DOHH2 (cell line): ENCODE results near the gene SLC50A1.

Experiments used
- EZH2phosphoT487 ChIP-seq: fragments of 200-600 bp; sonication (generic); IDR thresholded peaks from 2 replicates; pipeline ENCODE4 v1.6.1; 2017; ENCODE audit warnings: borderline replicate concordance, mild to moderate bottlenecking, antibody characterized with exemption, low read length, moderate library complexity, mixed read lengths
- TF ChIP-seq, protein P1 (sequence below): fragments of 200-600 bp; sonication (generic); IDR thresholded peaks from one replicate; pipeline ENCODE4 v1.5.1; 2014; ENCODE audit warnings: antibody characterized with exemption, mild to moderate bottlenecking, low read depth, low read length; ENCODE audit not compliant: poor library complexity, severe bottlenecking

DNA sequence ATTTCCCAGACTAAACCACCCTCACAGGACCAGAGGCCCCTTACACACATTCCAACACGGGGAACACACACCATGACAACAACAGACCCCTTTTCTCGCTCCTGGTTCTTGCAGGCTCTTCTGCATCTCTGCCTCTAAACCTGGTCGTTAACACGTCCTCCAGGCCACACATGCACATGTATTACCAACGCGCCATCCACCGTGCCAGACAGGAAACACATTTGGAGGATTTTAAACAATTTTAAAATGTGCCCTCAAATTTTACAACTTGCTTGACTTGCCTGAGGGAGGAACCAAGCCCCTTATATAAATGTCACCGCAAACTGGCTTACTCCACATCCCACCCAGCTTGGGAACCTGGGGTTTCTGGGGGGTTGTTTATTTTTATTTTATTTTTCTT, 24.8 kb upstream of the SLC50A1 start:
- TF ChIP-seq, protein P1, sequence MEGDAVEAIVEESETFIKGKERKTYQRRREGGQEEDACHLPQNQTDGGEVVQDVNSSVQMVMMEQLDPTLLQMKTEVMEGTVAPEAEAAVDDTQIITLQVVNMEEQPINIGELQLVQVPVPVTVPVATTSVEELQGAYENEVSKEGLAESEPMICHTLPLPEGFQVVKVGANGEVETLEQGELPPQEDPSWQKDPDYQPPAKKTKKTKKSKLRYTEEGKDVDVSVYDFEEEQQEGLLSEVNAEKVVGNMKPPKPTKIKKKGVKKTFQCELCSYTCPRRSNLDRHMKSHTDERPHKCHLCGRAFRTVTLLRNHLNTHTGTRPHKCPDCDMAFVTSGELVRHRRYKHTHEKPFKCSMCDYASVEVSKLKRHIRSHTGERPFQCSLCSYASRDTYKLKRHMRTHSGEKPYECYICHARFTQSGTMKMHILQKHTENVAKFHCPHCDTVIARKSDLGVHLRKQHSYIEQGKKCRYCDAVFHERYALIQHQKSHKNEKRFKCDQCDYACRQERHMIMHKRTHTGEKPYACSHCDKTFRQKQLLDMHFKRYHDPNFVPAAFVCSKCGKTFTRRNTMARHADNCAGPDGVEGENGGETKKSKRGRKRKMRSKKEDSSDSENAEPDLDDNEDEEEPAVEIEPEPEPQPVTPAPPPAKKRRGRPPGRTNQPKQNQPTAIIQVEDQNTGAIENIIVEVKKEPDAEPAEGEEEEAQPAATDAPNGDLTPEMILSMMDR: no peak
- TF ChIP-seq EZH2phosphoT487: no peak
